Uterus (tissue), 4 donors: ENCODE measurements around the gene LRTM2. TPM values are rescaled to one million over a fixed set of nuclear protein-coding genes. Genes with fewer than 3 reads are reported as not detected.
"Not testable (repeated sequence)": the region's sequence is repeated elsewhere in the genome, so short reads cannot be mapped to it uniquely, and the experiment has no call there.

Experiments used
- DNase-seq, 2 donors: peaks; one replicate each; pipeline ENCODE4 v3.0.0-alpha.2; 2019 to 2020
- H3K27ac ChIP-seq, 2 donors: fragments of 200-600 bp; sonication (generic); 1 replicate in 1 of 2; 2 replicates in 1 of 2; pipeline ENCODE4 v1.5.1; 2016 to 2018
- H3K27me3 ChIP-seq, 2 donors: fragments of 200-600 bp; sonication (generic); one replicate each; pipeline ENCODE4 v1.5.1; 2018 to 2019; ENCODE audit warnings: control low read depth in 1 of 2
- H3K36me3 ChIP-seq, 2 donors: fragments of 200-600 bp; sonication (generic); one replicate each; pipeline ENCODE4 v1.5.1; 2019; ENCODE audit warnings: control low read depth in 1 of 2
- H3K4me1 ChIP-seq, 2 donors: fragments of 200-600 bp; sonication (generic); one replicate each; pipeline ENCODE4 v1.5.1; 2018 to 2019; ENCODE audit warnings: control low read depth in 1 of 2
- H3K4me3 ChIP-seq, 2 donors: fragments of 200-600 bp; sonication (generic); 1 replicate in 1 of 2; 2 replicates in 1 of 2; pipeline ENCODE4 v1.5.1; 2018 to 2019; ENCODE audit warnings: mild to moderate bottlenecking in 1 of 2
- H3K9me3 ChIP-seq, 2 donors: fragments of 200-600 bp; sonication (generic); one replicate each; pipeline ENCODE4 v1.5.1; 2019; ENCODE audit warnings: control low read depth in 1 of 2
- CTCF ChIP-seq, 4 experiments: fragments of 200-600 bp in 2 of 4; fragments of 450-650 bp in 2 of 4; sonication (generic) in 2 of 4; IDR thresholded peaks; one replicate each; pipeline ENCODE4 v1.5.1; 2016 to 2019; ENCODE audit warnings: antibody characterized with exemption in 4 of 4, mild to moderate bottlenecking in 2 of 4, moderate library complexity in 1 of 4
- POLR2A ChIP-seq, 2 donors: fragments of 450-650 bp; IDR thresholded peaks; one replicate each; pipeline ENCODE4 v1.6.1; 2016; ENCODE audit warnings: antibody characterized with exemption in 2 of 2, mild to moderate bottlenecking in 1 of 2, moderate library complexity in 1 of 2
- intact Hi-C: fragments of 100-400 bp; cut with DNase I; formaldehyde crosslinking; loops from one replicate; pipeline ENCODE4 v1.15.1; 2023; ENCODE audit warnings: low total_unique reads
- total RNA-seq, 4 donors: library from RNA; depleted of rRNA in 3 of 4; stranded (reverse); fragments of >200 nt in 3 of 4; gene quantifications; one replicate each; pipeline versions ENCODE4 v1.1.0 to v1.2.4, GENCODE V29; 2014 to 2023
- donor health status: DM: yes; HTN: yes; CAD: no.

LRTM2 gene
- total RNA-seq, 4 donors from 2014 or later: not detected

GRCh38 chr12:1815108-1815507 lies 5.3 kb upstream of the LRTM2 start:
- DNase-seq: no peak
- no peaks in the 10 kb centered on the region for H3K27me3 ChIP-seq
- H3K4me1 ChIP-seq: no peaks in the 10 kb centered on the region
- H3K27ac ChIP-seq: no peak overlapping the region
- no peak overlapping the region for H3K4me3 ChIP-seq
- H3K9me3 ChIP-seq: no peaks in the 10 kb centered on the region
- no peak for TF ChIP-seq CTCF (IDR thresholded peaks at IDR 0.05)
- TF ChIP-seq POLR2A (IDR thresholded peaks at IDR 0.05): no peak
- H3K36me3 ChIP-seq: no peaks in the 10 kb centered on the region
- intact Hi-C loops: no loop called here

- Histone ChIP-seq H3K27me3 (no peaks in the 10 kb centered on the region), H3K27ac (no peak overlapping the region), H3K4me3 (no peak overlapping the region), H3K9me3 (no peaks in the 10 kb centered on the region), H3K36me3 (no peaks in the 10 kb centered on the region), H3K4me1 (no peaks in the 10 kb centered on the region)
- intact Hi-C loops: no loop called here
- DNase-seq: no peak
- TF ChIP-seq POLR2A (IDR thresholded peaks at IDR 0.05) (no peak), CTCF (IDR thresholded peaks at IDR 0.05) (no peak)
These were observed 4.3 kb upstream of the LRTM2 start for GRCh38 chr12:1815814-1816729.

- Histone ChIP-seq H3K9me3 (no peaks in the 10 kb centered on the region), H3K4me1 (no peaks in the 10 kb centered on the region), H3K27me3 (no peaks in the 10 kb centered on the region), H3K4me3 (no peak overlapping the region), H3K27ac (no peak overlapping the region), H3K36me3 (no peaks in the 10 kb centered on the region)
- intact Hi-C loops: no loop called here
- no peak for DNase-seq
- TF ChIP-seq POLR2A (IDR thresholded peaks at IDR 0.05) (no peak), CTCF (IDR thresholded peaks at IDR 0.05) (no peak)
These were observed 3.5 kb upstream of the LRTM2 start for GRCh38 chr12:1816730-1817348.

GRCh38 chr12:1817928-1818327 lies 2.4 kb upstream of the LRTM2 start:
- intact Hi-C loops, H3K27ac ChIP-seq, H3K4me1 ChIP-seq, H3K4me3 ChIP-seq, H3K36me3 ChIP-seq, DNase-seq, H3K9me3 ChIP-seq, H3K27me3 ChIP-seq: not testable (repeated sequence)

GRCh38 chr12:1819050-1819449 lies 1.3 kb upstream of the LRTM2 start:
- intact Hi-C loops: no loop called here

More at GRCh38 chr12:1819050-1819449, 1.3 kb upstream of the LRTM2 start:
- H3K36me3 ChIP-seq: no peaks in the 10 kb centered on the region
- no peaks in the 10 kb centered on the region for H3K4me1 ChIP-seq
- no peak overlapping the region for H3K27ac ChIP-seq
- TF ChIP-seq CTCF (IDR thresholded peaks at IDR 0.05) (no peak), POLR2A (IDR thresholded peaks at IDR 0.05) (no peak)
- peaks cover 0 to 10% of the 10 kb centered on the region in 2 donors for H3K27me3 ChIP-seq
- H3K9me3 ChIP-seq: no peaks in the 10 kb centered on the region
- no peak for DNase-seq
- no peak overlapping the region for H3K4me3 ChIP-seq
